ENCODE data around the gene C1orf74.

- TF ChIP-seq EP300 (IDR thresholded peaks at IDR 0.05; ENCODE audit: low read depth), result no peak
- TF ChIP-seq CTCF (IDR thresholded peaks at IDR 0.05), result no peak
- TF ChIP-seq POLR2AphosphoS5 (IDR thresholded peaks at IDR 0.05), result no peak
- no peak for TF ChIP-seq POLR2A (IDR thresholded peaks at IDR 0.05)
Observed at GRCh38 chr1:209732725-209733124, 51.6 kb downstream of the C1orf74 start.
